Coronary artery (tissue), 2 donors: ENCODE data around the gene SLC14A1.

Source experiments
- DNase-seq: peaks from one replicate; pipeline ENCODE4 v3.0.0-alpha.2; 2017; ENCODE audit warnings: low spot score
- H3K27ac ChIP-seq, 2 donors: fragments of 200-600 bp; sonication (generic); one replicate each; pipeline ENCODE4 v1.5.1; 2016 to 2019
- H3K4me3 ChIP-seq: fragments of 200-600 bp; sonication (generic); 2 replicates; pipeline ENCODE4 v1.5.1; 2016; ENCODE audit warnings: mild to moderate bottlenecking, moderate library complexity
- TF ChIP-seq, protein P1 (sequence below): fragments of 200-600 bp; sonication (generic); IDR thresholded peaks from one replicate; pipeline ENCODE4 v1.5.1; 2019; ENCODE audit warnings: antibody characterized with exemption

Gene SLC14A1

DNA sequence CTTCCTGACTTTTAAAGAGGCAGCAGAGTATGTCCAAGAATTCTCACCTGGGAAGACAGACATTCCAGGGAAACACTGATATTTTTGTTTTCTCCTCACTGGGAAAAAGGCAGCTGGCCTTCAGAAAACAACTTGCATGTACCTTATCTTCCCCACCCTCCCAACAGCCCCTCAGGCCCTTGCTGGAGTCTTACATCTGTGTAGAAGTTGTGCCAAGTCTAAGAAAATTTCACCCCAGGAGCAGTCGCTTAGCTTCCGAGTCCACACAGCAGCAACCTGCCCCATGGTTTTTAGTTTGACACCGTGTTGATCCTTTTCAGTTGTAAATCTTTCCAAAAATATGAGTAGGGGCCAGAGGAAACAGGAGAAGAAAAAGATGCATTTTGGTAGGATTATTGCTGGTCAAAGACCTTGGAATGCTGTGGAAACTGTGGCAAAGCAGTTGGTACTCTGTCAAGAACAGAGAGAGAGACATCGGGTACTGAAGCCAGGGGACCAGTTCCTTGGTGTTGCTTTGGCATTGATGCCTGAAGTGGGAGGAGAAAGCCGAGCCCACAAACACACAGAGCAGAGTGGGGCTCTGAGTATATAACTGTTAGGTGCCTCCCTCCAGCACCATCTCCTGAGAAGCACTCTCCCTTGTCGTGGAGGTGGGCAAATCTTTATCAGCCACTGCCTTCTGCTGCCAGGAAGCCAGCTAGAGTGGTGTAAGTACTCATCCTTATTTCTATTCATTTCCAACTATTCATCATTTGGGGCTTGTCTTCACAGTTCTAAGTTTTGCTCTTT lies at the start of gene SLC14A1:
Gene SLC14A1, plus strand, starts transcription at position 615 of the 789 bp plus-strand sequence. CDS start 6,140 bp downstream, outside the sequence.
- DNase-seq: no peak
- H3K27ac ChIP-seq: peak within 1 kb of the TSS; percentile 24 to 57
- TF ChIP-seq, protein P1, sequence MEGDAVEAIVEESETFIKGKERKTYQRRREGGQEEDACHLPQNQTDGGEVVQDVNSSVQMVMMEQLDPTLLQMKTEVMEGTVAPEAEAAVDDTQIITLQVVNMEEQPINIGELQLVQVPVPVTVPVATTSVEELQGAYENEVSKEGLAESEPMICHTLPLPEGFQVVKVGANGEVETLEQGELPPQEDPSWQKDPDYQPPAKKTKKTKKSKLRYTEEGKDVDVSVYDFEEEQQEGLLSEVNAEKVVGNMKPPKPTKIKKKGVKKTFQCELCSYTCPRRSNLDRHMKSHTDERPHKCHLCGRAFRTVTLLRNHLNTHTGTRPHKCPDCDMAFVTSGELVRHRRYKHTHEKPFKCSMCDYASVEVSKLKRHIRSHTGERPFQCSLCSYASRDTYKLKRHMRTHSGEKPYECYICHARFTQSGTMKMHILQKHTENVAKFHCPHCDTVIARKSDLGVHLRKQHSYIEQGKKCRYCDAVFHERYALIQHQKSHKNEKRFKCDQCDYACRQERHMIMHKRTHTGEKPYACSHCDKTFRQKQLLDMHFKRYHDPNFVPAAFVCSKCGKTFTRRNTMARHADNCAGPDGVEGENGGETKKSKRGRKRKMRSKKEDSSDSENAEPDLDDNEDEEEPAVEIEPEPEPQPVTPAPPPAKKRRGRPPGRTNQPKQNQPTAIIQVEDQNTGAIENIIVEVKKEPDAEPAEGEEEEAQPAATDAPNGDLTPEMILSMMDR: no peak
- H3K4me3 ChIP-seq: peak within 1 kb of the TSS; percentile 52

DNA sequence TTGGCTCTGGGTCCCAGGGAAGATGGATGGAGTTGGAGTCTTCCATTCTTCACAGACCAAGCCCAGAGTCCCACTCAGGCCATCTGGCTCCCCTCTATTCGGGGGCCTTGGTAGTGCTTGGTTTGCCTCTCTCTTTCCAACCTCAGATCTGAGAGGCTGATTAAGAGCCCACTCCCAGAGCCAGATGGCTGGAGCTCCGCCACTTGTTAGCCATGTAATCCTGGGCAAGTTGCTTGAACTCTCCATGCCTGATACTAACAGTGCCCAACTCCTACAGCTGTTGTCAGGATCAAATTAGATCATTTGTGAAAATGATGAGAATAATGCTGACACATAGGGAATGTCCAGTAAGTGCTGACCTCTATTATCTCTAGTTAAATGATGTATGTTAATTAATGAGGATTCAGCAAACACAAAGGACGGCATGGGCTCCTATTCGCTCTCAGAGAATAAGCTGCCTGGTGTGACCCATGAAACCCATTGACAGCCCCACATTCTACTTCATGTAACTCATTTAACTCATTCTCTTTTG lies 46.6 kb upstream of the SLC14A1 start:
- TF ChIP-seq, protein P1: no peak
- DNase-seq: peak; percentile 9
- Histone ChIP-seq H3K27ac (no peak overlapping the region), H3K4me3 (no peak overlapping the region)

DNA sequence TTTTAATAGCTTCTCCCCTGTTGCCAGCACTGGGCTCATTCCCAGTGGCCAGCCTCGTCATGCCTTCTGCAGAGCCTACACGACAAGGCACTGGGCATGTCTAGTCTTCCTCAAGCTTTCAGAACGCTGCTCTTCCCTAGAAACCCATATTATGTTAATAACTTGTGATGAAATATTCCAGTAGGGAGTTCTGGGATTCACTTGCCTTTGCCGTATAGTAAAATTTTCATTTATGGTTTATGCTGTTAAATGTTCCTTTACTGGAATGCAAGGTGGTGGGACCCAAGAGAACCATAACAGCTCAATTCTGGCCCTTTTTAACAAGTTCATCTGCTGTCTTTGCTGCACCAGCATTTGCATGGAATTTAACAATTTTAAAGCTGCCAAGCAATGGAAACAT lies 45.5 kb upstream of the SLC14A1 start:
- Histone ChIP-seq H3K4me3 (no peak overlapping the region), H3K27ac (no peak overlapping the region)
- DNase-seq: no peak
- TF ChIP-seq, protein P1: no peak

DNA sequence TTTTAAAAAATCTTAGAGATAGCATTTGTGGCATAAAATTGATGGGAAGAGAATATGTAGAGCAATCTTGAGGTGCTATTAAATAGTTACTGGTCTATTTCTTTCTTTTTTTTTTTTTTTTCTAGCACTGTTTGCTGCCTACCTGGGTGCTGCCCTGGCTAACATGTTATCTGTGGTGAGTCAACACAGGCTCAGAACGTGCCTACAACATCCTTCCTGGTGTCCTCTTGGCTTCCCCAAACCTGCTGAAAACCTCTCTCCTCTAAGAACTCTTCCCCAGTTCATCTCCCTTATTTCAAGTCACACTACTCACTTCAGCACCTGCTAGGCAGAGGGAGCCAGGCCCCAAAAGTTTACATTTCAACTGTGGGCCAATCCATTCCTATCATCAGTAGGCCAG lies 45.1 kb upstream of the SLC14A1 start:
- TF ChIP-seq, protein P1: no peak
- Histone ChIP-seq H3K27ac (no peak overlapping the region), H3K4me3 (no peak overlapping the region)
- DNase-seq: peak; percentile 40

DNA sequence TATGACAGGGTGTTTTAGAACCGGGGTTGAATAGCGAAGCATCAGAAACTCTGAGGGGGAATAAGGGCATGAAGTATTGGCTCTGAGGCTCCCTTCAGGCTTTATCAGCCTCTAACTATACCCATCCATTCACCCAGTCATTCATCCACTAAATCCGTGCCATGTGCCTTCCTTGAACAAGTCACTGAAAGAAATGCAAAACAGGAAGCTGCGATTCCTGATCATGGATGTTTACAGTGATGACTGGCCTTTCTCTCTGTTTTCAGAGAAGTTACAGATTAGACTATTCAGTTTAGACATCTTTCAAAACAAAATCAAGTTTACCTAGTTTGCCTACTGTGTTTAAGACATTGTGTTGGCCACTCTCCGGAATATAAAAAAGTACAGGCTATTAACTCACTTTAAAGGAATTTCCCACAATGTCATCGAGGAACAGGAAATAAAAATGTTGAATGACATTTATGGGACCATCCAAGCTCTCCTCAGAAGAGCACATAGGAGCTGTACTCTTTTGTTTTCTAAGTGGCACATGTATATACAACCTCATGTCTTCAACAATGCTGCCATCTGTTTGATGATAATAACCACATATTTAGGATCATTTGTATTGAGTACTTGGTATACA lies 43.8 kb upstream of the SLC14A1 start:
- no peak for DNase-seq
- Histone ChIP-seq H3K27ac (no peak overlapping the region), H3K4me3 (no peak overlapping the region)
- TF ChIP-seq, protein P1: no peak

DNA sequence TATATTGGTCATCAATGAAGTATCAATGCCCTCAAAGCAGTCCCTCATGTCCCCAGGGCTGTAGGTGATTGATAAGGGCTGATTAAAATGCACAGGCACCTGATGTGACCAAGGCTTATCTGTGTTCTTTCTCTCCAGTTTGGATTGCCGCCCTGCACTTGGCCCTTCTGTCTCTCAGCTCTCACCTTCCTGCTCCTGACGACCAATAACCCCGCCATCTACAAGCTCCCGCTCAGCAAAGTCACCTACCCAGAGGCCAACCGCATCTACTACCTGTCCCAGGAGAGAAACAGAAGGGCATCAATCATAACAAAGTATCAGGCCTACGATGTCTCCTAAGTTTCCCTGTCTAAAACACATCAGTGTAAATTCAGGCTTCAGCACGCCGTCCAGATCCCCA lies 41.8 kb upstream of the SLC14A1 start:
- TF ChIP-seq, protein P1: no peak
- peak; percentile 11 for DNase-seq
- no peak overlapping the region for H3K4me3 ChIP-seq
- no peak overlapping the region for H3K27ac ChIP-seq
